Limb (tissue), 2 donors: ENCODE results near the gene UBAC2.
"Not testable (repeated sequence)": the region's sequence is repeated elsewhere in the genome, so short reads cannot be mapped to it uniquely, and the experiment has no call there.

Experiments
- DNase-seq, 2 donors: peaks; one replicate each; pipeline ENCODE4 v3.0.0-alpha.2; 2016; ENCODE audit errors: extremely low spot score in 2 of 2

UBAC2 gene

DNA sequence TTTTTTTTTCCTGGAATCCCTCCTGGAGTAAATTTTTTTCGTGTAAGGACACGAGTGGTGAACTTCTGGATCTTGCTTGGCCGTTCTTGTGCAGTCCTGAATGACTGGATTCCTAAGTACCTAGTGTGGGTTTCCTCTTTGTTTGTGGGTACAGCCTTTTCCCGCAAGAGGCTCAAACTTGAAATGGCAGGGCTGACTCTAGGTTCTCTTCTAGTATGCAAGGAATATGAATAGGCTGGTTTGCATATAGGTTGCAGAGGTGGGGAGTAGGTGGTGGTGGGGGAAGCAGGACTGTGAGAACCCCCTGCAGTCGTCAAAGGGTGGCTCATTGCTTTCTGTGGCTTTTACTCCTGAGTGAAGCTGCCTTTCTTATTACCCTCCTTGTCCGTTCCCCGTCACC lies 13.6 kb downstream of the UBAC2 start:
- DNase-seq, result no peak

DNA sequence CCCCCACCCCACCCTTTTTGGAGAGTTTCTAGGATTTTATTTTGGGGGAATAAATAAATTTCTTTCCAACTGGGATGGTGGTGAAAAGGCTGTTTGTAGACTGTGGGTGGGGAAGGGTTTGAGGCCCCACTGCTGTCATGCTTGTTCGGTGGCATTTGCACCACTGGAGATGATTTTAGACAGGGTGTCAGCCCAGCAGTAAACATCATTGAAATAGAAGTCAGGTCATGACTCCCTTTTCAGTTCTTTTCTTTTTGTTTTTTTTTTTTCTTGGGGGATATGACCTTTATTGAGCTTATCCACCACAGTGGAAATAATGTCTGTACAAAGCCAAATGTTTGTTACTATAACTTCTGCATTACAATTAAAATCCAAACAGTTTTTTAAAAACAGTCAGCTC lies 14.1 kb downstream of the UBAC2 start:
- DNase-seq, result no peak

DNA sequence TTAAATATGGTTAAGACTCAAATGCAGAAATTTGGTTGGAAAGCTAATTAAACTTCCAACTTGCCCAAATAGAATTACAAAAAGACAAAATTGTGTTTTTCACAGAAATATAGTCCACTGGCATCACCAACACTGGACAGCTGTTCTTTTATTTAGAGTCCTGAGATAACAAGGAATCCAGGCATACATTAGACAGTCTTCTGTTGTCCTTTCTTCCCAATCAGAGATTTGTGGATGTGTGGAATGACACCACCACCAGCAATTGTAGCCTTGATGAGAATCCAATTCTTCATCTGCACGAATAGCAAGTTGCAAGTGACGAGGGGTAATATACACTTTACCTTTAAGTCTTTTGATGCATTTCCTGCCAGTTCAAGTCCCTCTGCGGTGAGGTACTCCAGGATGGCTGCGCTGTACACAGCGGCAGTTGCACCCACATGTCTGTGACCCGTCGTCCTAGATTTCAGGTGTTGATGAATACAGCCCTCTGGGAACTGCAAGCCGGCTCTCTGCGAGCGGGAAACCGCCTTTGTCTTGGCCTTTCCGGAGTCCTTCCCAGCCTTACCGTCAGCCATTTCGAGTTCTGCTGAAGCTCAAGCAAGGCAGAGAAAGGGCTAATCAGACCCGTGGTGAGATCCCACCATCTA lies 14.7 kb downstream of the UBAC2 start:
- no peak for DNase-seq

DNA sequence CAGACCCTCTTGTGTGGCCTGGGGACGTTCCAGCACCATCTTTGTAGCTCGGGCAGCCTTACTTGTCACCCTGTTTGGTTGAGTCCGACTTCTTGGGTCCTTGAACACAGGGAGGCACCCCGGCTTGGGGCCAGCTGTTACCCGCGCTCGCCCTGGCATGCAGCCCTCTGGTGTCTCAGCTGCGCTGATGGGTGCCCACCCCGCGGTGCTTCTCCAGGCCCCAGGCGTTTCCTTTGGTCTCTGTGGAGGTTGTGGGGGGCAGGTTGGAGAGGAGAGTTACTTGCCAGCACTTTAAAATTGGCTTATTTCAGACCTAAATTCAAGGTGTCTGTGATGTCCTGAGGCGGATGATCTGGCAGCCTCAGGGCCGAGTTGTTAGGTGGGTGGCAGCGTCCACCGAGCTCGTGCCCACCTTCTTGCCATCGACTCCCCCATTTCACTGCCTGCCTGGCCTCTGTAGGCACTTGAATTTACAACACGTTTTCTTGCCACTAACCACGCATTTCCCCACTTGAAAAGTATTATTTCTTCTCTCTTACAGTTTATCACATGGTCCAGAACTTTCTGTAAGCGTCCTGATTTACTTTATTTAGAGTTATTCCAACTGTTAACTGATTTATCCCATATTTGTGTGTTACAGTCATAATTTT lies 16.9 kb downstream of the UBAC2 start:
- no peak for DNase-seq

DNA sequence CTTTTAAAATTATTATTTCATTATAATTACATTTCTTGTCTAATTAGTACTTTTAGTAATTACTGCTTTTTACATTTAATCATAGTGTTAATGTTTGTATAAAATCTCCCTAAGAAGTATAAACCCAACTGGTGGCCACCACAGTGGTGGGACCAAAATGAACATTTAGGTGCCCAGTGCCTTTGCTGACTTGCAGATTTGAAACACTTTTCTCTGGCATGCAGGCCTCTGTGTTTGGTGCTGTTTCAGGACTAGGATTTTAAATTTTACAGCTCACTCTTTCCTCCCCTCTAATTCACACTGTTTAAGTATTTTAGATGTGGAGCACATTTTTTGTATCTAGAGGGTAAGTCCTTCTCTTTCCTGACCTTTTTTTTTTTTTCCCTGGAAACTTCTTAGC lies 17.5 kb downstream of the UBAC2 start:
- no peak for DNase-seq

DNA sequence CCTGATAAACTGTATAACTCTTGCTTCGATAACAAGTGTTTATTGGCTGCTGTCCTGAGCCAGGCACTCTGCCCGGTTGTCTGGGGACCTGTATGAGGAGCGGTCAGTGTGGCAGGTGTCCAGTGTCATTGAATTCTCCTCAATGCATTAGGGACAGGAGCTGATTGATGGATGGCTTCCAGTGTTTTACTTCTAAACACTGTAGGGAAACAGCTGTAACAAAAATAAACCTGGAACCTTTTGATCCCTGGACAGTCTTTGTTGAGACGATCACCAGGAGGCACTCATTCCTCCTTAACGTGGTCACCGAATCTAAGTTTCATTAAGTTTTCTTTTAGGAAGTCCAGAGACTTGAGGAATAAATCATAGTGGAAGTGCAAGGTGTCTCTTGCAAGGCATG lies 17.9 kb downstream of the UBAC2 start:
- DNase-seq, result no peak

DNA sequence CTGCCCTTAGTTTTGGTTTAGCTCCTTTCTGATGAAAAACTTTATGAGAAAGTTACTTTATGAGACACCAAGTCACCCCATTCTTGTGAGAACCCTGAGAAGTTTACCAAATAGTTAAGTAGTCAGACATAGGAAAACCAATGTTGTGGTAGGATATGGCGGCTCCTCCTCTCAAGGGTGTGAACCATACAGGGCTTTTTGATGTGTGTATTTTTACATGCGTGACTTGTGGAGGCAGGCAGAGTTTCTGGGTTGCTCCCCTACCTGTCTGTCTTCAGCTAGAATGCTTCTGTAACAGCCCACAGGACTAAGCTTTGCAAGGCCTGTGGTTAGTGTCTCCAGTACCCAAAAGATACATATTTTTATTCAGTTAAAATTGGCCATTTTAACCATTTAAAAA lies 18.3 kb downstream of the UBAC2 start:
- DNase-seq, result no peak

DNA sequence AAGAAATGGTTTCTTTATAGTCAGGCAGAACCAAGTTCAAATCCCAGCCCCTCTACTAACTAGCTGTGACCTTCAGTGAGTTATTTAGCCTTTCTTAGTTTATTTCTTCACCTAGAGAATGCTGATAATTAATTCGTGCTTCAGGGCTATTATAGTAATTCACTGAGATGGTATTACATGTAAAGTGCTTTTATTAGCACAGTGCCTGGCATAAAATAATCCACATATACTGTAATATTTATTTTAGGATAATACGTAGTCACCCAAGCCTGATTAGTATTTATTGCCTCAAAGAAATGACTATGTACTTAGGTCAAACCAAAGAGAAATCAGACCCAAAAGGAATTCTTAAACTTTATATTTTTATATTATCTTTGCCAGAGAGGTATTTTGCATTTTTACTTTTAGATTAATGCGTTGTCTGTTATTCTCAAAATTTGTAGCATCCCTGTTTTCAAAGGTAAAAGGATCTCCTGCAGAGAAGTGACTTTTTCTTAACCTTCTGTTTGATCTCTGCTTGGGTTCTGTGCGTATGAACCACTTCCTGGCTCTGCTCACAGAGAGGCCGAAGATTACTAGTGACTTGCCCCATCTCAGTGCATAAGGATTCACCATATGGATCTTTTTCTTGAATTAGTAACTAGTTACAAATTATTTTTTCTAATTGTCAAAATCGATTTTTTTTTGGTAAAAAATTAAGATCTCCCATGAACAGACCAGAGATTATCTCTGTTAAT lies 19.7 kb downstream of the UBAC2 start:
- no peak for DNase-seq

DNA sequence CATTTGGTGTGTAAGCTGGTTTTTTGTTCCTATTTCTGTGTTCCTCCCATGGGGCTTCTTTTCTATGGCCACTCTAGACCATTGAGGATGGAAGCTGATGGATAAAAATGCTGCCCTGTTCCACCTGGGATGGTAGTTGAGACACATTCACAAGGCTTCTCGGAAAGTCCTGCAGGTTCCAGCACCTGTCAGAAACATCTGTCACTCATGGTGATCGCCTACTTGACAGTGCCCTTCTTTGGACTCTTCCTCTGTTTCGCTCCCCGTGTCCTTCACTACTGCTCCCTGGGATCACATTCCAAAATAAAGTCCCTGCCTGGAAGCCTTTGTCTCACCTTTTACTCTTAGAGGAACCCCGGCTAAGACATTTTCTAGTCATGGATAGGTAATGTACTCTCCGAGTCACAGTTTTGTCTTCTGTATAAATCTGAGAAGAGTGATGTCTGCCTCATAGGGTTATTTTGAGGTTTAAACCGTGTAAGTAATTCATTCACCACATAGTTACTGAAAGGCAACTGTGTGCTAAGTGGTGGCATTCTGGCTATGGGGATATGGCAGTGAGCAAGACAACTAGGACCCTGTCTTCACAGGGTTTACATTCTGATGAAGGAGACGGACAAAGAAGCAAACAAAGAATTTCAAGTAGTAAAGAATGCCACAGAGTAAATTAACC lies 21.0 kb downstream of the UBAC2 start:
- DNase-seq, result no peak

DNA sequence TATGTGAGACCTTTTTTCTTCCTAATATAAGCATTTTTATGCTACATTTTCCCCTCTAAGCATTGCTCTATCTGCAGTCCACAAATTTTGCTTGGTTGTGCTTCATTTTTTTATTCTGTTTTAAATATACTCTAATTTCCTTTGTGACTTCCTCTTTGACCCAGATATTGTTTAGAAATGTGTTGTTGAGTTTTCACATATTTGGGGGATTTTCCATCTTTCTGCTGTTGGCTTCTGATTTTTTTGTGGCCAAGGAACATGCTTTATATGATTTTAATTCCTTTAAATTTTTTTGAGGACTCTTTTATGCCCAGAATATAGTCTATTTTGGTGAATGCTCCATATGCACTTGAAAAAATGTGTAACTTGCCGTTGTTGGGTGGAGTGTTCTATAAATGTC lies 22.9 kb downstream of the UBAC2 start:
- DNase-seq, result no peak

DNA sequence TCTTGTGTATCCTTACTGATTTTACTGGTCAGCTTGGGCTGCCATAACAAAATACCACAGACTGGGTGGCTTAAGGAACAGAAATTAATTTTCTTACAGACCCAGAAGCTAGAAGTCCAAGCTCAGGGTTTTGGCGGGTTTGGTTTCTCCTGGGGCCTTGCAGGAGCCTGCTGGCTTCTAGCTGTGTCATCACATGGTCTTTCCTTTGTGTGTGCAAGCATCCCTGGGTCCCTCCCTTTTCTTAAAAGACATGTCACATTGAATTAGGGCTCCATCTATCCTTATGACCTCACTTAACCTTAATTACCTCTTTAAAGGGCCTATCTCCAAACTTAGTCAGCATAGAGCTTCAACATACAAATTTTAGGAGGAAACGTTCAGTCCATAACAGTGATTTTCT lies 23.4 kb downstream of the UBAC2 start:
- DNase-seq, result no peak

DNA sequence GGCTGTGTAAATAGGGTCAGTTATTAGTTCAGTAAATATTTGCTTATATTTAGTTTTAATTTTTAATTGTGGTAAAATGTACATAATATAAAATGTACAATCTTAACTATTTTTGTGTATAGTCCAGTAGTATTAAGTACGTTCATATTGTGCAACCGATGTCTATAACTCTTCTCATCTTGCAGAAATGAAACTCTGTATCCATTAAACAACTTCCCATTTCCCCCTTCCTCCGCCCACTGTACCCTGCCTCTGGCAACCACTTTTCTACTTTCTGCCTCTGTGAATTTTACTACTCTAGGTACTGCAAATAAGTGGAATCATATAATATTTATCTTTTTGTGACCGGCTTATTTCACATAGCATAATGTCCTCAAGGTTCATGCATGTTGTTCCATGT lies 24.4 kb downstream of the UBAC2 start:
- no peak for DNase-seq

DNA sequence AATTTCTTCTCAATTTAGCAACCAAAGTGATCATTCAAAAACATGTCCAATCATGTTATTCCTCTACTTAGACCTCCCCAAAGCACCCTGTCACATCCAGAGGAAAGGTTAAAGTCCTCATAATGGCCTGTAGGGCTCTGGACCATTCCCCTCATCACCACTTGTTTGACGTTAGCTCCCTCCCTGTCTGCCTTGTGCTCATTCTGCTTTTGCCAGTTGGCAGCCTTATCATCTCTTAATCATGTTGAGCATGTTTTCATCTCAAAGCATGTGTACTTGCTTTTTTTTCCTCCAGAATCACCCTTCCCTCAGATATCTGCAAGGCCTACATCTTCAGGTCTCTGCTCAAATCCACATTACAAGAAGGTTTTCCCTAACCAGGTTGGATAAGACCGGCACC lies 25.9 kb downstream of the UBAC2 start:
- DNase-seq, result no peak

DNA sequence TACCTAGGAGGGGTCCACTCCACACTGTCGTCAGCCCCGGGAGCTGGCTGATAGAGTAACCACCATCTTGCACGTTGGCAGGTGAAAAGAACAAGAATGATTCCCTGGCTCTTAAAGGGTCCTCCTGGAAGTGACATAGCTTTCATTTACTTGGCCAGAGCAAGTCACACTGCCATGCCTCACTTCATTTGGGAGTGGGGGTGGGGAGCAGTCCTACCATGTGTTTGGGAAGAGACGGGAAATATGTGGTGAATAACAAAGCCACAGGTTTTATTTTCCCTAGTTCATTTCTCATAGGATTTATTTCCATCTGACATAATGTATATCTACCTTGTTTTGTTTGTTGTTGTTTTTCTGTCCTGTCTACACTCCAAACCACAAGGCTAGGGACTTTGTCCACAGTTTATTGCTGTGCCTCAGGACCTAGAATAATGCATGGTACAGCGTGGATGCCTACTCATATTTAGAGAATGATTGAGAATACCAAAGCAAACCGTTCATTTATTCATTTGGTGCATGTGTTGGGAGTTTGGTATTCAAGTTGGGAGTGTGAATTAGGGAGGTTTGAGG lies 26.8 kb downstream of the UBAC2 start:
- no peak for DNase-seq

DNA sequence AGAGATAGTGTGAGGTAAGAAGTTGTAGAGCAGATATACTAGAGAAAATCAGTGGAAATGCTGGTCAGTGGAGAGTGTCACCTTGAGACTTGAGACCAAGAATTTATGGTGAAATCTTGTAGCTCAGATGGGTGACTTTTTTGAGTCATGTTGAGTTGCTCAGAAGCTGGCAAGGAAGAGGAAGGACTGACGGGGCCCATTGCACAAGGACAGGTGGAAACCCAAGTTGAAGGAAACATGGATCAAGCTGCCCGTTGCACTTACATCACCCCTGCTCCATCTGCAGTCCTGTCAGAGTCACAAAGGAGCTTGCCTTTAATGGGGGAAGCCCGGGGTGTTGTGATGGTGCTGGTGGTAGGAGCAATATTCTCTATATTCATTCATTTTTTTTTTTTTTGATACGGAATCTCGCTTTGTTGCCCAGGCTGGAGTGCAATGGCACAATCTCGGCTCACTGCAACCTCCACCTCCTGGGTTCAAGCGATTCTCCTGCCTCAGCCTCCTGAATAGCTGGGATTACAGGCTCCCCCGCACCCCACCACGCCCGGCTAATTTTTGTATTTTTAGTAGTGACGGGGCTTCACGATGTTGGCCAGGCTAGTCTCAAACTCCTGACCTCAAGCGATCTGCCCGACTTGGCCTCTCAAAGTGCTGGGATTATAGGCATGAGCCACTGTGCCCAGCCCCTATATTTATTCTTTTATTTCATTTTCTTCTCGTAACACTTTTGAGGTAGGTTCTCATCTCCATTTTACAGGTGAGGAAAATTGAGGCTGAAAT lies 27.4 kb downstream of the UBAC2 start:
- DNase-seq, result no peak

DNA sequence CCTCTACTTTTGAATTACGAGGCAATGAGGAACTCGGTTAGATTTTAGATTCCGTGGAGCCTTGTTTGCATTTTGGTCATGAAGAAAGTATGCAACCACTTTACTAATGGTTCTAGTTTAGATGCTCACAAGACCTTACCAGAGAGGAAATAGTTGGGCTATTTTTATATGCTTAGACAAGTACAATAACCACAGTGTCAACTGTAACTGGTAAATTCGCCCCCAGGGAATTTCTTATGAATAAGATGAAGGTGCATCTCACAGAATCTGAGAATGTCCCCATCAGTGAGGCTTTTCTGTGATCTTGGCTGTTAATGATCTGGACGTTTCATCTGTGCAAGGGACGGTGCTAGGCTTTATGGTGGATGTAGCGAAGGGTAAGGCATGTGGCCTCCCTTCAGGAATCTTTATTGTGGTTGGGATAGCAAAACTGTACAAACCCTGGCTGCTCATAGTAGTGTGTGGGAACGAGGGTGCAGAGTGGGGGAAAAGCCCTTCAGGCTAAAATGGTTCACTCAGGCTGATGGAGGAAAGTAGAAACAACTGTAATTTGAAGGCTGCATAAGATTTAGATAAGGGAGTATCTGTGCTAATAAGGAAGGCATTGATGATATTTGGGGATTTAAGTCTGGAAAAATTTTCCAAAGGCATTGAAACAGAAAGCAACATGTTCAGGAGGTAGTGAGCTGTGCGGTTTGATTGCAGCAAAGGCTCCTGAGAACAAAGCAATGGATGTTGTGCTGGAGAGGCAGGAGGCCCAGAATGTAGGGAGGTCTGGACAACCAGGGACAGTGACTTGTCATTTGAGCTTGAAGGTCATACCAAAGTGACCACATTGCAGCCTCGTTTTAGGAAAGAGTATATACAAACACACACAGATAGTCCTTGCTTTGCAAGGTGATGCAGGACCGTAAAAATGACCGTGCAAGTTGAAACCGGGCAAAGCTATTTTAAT lies 28.4 kb downstream of the UBAC2 start:
- DNase-seq, result no peak

DNA sequence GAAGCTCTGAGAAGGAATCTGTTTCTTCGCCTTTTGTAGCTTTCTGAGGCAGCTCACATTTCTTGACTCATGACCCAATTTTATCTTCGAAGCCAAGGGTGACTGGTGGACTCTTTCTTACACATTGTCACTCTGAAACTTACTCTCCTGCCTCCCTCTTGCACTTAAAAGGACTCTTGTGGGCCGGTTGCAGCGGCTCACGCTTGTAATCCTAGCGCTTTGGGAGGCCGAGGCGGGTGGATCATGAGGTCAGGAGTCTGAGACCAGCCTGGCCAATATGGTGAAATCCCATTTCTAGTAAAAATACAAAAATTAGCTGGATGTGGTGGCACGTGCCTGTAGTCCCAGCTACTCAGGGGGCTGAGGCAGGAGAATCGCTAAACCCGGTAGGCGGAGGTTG lies 29.9 kb downstream of the UBAC2 start:
- not testable (repeated sequence) for DNase-seq

DNA sequence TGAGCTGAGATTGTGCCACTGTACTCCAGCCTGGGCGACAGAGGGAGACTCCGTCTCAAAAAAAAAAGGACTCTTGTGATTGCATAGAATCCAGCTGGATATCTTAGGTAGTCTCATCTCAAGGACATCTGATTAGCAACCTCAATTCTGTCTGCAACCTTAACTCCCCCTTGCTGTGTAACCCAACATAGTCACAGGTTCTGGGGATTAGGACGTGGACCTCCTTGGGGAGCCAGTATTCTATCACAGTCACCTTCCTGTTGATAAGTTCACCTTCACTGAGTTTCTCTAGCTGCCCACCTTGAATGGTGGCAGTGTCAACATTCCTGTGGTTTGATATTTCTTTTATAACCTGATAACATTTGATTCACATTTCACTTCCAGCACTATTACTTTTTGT lies 30.3 kb downstream of the UBAC2 start:
- no peak for DNase-seq

DNA sequence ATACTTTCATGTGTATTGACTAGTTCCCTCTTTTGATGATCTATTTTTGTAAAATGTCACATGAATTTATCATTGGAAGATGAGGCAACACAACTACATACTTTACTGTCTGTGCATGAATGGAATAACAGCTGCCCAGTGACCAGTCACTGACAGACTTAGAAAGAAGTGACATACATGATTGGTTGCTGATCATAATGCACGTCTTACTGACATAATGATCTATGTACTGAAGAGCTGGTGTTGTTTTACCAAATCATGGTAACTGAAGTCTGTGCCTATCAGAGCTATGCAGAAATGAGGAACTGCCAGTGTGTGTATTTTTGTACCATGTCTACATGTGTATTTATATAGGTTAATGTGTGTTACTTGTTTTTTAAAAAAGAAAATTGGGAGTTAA lies 31.1 kb downstream of the UBAC2 start:
- no peak for DNase-seq

DNA sequence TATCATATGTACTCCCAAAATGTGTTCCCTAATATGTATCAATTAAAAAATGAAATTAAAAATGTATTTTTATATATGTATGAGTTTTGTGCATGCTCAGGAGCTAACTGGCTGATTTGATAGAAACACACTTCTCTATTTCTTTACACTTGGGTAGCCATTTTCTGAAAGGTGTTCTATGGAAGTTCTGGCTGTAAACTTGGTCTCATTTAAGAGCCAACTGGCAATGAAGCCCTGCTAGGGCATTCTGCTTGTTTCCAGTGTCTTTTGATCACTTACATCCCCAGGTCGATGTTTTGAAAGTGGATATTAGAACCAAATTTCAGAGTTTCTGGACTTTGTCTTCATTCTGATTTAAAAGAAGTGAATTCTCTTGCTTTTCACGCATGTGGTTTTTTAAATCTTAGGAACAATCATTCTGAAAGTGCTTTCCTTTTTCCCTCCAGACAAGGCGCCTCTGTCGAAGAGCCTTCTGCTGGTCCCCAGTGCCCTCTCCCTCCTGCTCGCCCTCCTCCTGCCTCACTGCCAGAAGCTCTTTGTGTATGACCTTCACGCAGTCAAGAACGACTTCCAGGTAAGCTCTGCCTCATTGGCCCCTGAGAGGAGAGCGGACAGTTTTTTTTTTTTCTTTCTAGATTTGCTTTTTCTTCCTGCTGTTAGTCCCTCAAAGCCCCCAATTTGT lies 37.5 kb downstream of the UBAC2 start:
- DNase-seq, result no peak
